Activated CD4-positive, alpha-beta T cell treated with anti-CD3 and anti-CD28 coated beads, Interleukin-2, Interleukin-6, amounts not matched to agents 100 ng/mL and 50 ng/mL, durations not matched to agents 16 hours and 8 hours (primary cell): Measurements from ENCODE around the gene SUN1.
"Not testable (repeated sequence)": the region's sequence is repeated elsewhere in the genome, so short reads cannot be mapped to it uniquely, and the experiment has no call there.

Experiments used
- DNase-seq: peaks from one replicate; pipeline ENCODE4 v3.0.0-alpha.2; 2020

Gene SUN1

GRCh38 chr7:857661-858060 lies 25.4 kb downstream of the SUN1 start:
- DNase-seq = no peak

GRCh38 chr7:859359-860030 lies 27.2 kb downstream of the SUN1 start:
- no peak for DNase-seq

- no peak for DNase-seq
Observed at GRCh38 chr7:860149-860548, 27.9 kb downstream of the SUN1 start.

- DNase-seq = no peak
Observed at GRCh38 chr7:861222-861621, 28.9 kb downstream of the SUN1 start.

- no peak for DNase-seq
Observed at GRCh38 chr7:862157-862556, 29.9 kb downstream of the SUN1 start.

GRCh38 chr7:863106-863505 lies 30.8 kb downstream of the SUN1 start:
- no peak for DNase-seq

GRCh38 chr7:865921-866320 lies 33.6 kb downstream of the SUN1 start:
- DNase-seq = no peak

- no peak for DNase-seq
Observed at GRCh38 chr7:867001-867405, 34.7 kb downstream of the SUN1 start.

- DNase-seq = no peak
Observed at GRCh38 chr7:867406-868188, 35.3 kb downstream of the SUN1 start.

GRCh38 chr7:868189-868486 lies 35.9 kb downstream of the SUN1 start:
- DNase-seq = no peak

GRCh38 chr7:869348-869747 lies 37.1 kb downstream of the SUN1 start:
- DNase-seq = no peak

- no peak for DNase-seq
Observed at GRCh38 chr7:871900-872537, 39.7 kb downstream of the SUN1 start.

GRCh38 chr7:872685-873084 lies 40.4 kb downstream of the SUN1 start:
- not testable (repeated sequence) for DNase-seq

GRCh38 chr7:873367-874002 lies 41.2 kb downstream of the SUN1 start:
- peak; percentile 87 for DNase-seq

GRCh38 chr7:874031-874749 lies 41.9 kb downstream of the SUN1 start:
- no peak for DNase-seq

GRCh38 chr7:875051-875450 lies 42.8 kb downstream of the SUN1 start:
- no peak for DNase-seq

- DNase-seq = peak; percentile 9
Observed at GRCh38 chr7:875476-876076, 43.3 kb downstream of the SUN1 start.

- DNase-seq = peak; percentile 99
Observed at GRCh38 chr7:876077-876971, 44.0 kb downstream of the SUN1 start, which contains the start of gene GET4. TSS of gene GET4 (plus strand) at chr7:876554. CDS start at chr7:876646, 92 bp downstream.

GRCh38 chr7:876972-877311 lies 44.7 kb downstream of the SUN1 start:
- no peak for DNase-seq

GRCh38 chr7:877312-878232 lies 45.3 kb downstream of the SUN1 start:
- DNase-seq = no peak
